NCI-H345 treated with DMSO at 0.1 percent for 48 hours (cell line): Measurements from ENCODE around the gene MUC6.
"Not testable (repeated sequence)": the region's sequence is repeated elsewhere in the genome, so short reads cannot be mapped to it uniquely, and the experiment has no call there.

Experiments
- DNase-seq: peaks from one replicate; lab custom pipeline; 2025; ENCODE audit not compliant: unreplicated experiment; lab: John Stamatoyannopoulos, UW

The MUC6 gene

DNA sequence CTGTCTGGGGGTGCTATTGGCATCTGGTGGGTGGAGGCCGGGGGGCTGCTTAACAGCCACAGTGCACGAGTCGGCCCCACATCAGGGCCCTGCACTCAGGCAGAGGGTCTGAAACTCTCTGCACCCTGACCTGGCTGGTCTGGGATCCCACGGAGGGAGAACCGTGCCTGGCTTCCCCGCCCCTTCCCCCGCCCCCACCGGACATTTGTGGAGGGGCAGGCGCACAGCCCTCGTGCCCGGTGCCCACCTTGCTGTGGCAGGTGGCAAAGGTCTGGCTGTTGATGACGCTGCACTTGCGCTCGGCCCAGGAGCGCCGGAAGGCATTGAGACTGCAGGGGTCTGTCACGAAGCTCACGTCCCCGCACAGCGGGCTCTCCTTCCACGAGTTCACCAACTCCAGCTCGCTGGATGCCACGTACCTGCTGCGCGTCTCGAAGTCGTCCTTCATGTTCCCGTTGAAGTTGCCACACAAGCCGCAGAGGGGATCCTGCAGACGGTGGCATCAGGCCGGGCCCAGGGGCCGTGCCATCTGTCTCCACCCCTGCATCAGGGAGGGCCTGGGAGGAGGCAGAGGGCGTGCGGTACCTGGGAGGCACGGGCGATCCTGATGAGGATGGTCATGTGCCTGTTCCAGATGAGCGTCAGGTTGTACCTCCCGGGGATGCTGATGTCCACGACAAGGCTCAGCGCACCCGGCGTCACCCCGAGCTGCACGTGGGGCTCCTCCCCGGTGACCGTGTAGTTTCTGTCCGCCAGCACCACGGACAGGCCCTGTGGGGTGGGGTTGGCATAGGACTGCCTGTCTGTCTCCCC lies 11.7 kb downstream of the MUC6 start:
- no peak for DNase-seq

DNA sequence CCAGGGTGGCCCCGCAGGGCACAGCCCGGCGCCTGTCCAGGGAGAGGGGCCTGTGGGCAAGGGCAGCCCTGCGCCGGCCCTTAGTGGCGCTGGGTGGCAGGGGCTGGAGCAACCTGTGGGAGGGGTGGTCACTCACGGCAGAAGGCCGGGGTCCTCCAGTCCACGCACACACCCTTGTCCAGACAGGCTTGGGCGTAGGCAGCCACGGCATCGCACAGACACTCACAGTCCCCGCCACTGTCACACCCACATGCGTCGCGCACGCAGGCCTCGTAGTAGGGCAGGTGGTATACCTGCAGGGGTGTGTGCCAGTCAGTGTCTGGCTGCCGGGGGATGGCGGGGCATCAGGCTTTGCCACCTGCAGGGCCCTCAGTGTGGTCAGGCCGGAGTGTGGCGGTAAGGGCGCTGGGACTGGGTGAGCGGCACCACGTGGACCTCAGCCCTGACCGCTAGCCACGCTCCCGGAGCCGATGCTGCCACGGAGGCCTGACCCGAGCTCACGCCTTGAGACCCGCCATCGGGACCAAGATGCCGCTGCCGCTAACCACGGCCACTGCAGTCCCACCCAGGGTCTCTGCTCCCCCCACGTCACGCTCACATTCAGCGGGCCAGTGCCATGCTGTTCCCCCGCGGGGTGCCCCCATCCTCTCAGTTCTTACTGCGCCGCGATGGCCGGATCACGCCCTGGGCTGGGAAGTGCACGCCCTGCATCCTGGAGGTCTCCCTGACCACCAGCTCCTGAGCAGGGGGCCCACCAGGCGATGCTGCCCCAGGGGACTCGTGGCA lies 12.5 kb downstream of the MUC6 start:
- DNase-seq, result no peak

DNA sequence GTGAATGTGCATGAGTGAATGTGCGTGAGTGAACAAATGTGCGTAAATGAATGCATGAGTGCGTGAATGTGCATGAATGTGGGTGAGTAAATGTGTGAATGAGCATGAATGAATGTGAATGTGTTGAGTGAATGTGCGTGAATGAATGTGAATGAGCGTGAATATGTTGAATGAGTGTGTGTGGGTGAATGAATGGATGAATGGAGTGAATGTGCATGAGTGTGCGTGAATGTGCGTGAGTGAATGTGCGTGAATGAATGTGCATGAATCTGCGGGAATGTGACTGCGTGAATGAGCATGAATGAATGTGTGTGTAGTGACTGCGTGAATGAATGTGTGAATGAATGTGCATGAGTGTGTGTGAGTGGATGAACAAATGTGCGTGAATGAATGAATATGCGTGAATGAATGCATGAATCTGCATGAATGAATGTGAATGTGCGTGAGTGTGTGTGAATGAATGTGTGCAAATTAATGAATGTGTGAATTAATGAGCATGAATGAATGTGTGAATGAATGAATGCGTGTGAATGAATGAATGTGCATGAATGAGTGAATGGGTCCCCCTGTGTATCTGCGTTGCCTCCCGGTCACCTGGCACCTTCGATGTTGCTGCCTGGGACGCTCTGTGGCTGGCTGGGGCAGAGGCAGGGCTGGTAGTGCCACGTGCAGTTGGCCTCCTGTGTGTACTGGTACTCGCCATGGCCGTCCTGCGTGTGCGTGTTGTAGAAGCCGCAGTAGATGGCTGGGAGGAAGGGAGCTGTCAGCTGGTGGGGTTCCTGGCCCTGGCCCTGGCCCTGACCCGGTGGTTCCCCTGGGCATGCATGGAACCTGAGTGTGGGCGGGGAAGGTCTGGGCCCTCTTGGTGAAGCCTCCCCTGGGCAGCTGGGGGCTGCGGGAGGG lies 13.4 kb downstream of the MUC6 start:
- no peak for DNase-seq

DNA sequence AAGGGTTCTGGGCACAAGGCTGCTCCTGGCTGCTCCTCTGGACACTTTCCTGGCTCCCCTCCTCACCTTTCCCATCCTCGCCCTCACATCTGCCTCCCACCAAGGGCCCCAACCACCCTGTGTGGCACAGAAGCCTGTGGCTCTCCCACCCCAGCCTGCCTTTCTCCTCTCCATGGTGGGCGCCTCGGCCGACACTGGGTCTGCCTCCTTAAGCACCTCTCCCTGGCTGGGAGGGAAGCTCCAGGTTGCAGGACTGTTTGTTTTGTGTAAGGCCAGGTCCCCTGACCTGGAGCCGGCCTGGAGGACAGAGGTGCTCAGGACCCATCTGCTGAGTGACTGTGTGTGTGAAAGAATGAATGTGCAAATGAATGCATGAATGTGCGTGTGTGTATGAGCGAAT lies 14.1 kb downstream of the MUC6 start:
- DNase-seq, result no peak

DNA sequence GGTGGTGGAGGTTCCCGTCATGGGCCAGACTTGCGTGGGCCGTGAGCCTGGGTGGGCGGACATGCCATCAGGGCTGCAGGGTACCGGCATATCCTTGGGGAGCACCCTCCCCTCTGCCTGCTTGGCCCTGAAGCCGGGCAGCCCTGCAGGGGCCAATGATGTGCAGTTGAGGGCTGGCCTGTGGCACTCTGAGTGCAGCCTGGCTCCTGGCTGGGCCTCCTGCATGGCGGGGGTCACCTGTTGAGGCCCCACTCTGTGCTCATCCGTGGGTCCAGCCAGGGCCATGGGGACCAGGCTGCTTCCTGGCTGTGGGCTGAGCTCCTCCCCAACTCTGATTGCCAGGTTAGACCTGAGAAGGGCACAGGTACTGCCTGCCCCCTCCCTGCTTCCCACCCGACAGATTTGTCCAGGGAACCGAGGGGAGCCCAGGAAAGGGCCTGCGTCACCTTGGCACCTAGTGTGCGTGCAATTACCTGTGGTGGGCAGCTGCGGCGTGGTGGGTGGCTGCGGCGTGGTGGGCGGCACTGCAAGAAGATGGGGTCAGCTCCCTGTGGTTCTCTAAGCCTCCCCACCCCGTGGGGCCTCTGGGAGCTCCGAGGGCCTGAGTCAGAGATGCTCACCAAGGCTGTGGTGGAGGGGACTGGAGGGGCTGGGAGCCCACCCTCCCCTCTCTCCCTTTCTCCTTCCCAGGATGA lies 16.2 kb downstream of the MUC6 start:
- DNase-seq, result no peak

DNA sequence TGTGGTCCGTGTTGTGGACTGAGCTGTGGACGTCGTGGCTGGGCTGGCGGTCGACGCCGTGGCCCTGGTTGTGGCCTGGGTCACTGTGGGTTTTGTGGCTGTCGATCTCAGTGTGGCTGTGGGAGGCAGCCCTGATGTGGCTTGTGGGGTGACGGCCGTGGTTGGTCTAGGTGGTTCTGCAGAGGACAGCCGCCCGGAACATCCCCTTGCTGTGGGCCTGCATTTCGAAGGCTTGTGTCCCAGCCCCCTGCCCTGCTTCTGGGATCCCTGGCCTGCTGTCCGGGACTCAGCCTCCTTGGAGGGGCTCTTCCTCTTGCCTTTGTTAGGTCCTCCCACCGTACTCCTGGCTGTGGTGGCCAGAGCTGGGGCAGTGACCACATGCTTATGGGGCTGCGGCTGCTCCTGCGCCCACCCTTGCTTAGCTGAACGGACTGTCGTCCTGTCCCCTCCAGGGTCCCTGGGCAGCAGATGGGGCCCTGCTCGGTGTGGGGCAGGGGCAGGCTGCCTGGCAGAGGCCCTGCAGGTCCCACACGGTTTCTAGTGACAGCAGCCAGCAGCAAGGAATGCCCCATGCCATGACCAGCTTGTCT lies 17.1 kb downstream of the MUC6 start:
- DNase-seq, result no peak

DNA sequence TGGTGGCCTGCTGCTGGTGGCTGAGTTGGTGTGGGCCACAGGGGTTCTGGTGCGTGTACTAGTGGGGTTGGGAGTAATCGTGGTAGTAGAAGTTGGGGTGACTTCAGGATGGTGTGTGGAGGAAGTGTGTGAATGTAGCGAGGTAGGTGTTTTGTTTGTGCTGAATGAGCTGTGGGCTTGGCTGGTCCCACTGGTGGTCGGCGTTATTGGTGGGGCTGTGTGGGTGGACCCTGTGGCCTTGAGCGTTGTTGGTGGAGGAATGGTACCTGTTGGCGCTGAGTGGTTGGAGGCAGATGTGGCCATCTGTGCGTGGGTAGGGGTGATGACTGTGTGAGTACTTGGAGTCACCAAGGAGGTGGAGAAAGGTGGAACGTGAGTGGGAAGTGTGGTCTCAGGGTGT lies 18.4 kb downstream of the MUC6 start:
- DNase-seq, result no peak

DNA sequence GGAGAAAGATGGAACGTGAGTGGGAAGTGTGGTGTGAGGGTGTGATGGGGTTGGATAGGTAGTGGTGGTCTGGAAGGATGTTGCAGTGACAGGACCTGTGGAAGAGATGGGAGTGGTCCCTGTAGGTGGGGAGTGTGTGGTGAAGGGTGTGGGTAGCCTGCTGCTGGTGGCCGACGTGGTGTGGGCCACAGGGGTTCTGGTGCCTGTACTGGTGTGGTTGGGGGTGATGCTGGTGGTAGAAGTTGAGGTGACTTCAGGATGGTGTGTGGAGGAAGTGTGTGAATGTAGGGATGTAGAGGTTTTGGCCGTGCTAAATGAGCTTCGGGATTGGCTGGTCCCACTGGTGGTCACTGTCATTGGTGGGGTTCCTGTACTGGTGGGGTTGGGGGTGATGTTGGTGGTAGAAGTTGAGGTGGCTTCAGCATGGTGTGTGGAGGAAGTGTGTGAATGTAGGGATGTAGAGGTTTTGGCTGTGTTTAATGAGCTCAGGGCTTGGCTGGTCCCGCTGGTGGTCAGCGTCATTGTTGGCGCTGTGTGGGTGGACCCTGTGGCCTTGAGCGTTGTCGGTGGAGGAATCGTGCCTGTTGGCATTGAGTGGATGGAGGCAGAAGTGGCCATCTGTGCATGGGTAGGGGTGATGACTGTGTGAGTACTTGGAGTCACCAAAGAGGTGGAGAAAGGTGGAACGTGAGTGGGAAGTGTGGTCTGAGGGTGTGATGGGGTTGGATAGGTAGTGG lies 19.1 kb downstream of the MUC6 start:
- no peak for DNase-seq

DNA sequence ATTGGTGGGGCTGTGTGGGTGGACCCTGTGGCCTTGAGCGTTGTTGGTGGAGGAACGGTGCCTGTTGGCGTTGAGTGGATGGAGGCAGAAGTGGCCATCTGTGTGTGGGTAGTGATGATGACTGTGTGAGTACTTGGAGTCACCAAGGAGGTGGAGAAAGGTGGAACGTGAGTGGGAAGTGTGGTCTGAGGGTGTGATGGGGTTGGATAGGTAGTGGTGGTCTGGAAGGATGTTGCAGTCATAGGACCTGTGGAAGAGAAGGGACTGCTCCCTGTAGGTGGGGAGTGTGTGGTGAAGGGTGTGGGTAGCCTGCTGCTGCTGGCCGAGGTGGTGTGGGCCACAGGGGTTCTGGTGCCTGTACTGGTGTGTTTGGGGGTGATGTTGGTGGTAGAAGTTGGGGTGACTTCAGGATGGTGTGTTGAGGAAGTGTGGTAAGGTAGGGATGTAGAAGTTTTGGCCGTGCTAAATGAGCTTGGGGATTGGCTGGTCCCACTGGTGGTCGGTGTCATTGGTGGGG lies 19.9 kb downstream of the MUC6 start:
- not testable (repeated sequence) for DNase-seq

DNA sequence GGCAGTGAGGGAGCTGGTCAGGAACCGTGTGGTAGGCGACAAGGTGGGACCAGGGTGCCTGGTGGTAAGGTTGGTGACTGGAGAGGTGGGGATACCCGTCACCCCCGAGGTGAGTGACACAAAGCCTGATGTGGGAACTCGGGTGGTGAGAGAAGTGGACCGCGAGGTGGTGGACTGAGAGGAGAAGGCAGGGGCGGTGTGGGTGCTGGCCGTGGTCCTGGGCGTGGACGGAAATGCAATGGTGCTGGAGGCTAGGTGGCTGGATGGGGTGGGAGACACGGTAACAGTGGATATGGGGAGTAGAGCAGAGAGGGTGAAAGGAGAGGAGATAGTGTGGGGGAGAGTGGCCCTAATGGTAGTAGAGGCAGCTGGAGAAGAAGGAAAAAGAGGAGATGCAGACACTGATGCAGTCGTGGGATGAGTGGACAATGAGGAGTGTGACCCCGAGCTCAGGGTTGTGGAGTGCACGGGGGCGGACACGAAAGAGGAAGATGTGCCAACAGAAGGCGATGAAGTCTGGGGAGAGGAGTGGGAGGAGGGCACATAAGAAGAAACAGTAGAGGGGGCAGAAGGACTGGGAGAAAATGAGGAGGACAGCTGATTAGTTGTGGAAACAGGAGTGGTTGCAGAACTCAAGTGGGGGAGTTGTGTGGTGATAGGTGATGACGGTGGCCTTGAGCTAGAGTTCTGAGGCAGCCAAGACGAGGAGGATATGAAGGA lies 20.5 kb downstream of the MUC6 start:
- DNase-seq, result no peak

DNA sequence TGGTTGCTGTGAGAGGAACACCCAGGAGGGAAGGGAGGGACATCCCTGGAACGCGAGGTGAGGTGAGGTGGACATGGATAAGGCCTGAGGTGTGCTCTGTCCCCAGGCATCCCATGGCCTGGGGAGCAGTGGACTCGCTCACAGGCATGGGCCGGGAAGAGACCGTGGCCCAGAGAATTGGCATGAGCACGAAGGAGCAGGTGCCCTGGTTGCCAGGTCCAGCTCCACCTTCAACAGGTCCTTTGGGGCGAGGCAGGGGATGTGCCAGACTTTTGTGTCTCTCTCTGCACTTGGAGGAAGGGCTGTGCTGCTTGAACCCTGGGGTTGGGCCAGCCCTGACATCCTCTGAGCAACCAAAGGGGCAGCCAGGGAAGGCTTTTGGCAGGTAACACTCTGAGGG lies 21.5 kb downstream of the MUC6 start:
- DNase-seq, result no peak

DNA sequence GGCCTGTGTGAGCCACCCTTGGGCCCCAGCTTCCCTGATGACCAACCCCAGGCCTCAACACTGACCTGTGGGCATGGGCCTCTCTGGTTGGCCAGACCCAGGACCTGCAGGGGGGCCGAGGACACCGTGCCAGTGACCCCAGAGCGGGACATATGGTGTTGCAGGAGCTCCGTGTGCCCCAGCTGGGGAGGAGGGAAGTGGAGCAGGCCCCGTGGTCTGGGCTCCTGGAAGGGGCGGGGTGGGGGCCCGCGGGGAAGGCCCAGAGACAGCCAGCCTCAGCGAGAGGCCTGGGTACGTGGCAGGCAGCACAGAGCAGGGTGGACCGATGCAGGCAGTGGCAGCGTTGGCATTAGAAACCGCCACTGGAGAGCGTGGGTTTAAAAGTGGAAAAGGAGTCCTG lies 22.2 kb downstream of the MUC6 start:
- no peak for DNase-seq

DNA sequence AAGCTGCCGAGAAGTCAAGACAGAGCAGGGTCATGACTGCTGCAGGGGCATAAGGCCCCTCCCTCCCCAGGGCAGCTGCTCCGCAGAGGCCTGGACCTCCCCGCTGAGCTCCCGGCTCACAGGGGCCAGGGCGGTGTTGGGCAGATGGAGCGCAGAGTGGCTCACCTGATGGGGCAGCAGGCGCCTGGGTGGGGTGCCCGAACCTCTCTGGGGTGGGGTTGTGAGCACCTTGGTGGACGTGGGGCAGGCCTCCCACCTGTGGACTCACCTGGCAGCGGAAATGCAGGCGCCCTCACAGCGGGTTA lies 22.9 kb downstream of the MUC6 start:
- no peak for DNase-seq

DNA sequence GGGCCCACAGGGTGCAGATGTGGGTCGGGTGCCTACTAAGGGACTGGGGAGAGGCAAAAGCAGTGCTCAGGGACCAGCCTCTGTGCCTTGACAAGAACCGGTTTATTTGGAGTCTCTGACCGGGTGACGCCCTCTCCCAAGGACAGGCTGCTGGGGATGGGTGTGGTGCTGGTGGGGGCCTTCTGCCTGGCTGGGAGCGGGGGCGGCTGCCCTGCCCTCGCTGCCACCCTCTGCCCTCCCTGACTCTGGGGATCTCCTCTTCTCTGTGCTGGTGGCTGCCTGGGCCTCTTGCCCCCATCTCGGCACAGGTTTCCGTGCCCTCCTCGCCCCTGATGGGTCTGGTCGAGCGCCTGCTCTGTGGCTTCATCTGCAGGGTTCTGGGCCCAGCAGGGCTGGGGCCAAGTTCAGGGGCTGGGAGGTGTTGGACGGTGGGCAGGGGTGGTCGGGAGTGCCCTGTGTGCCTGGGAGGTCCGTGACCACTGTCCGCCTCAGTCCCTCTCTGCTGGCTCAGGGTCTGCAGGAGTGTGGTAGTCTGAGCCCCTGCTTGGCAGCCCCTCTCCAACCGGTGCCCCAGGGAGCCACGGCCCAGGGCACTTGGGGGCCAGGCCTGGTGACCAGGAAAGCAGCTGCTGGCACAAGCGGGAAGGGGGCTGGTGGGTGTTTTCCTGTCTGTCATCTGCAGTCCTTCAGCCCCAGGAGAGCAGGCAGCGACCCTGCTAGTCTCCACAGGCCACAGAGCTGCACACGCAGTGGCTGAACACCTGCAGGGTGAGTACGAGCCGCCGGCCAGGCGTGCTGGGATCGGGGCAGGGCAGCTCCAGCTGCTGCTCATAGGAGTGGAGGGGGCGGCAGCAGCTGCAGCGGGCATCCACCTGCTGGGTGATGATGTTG lies 23.5 kb downstream of the MUC6 start:
- peak; percentile 88 for DNase-seq

DNA sequence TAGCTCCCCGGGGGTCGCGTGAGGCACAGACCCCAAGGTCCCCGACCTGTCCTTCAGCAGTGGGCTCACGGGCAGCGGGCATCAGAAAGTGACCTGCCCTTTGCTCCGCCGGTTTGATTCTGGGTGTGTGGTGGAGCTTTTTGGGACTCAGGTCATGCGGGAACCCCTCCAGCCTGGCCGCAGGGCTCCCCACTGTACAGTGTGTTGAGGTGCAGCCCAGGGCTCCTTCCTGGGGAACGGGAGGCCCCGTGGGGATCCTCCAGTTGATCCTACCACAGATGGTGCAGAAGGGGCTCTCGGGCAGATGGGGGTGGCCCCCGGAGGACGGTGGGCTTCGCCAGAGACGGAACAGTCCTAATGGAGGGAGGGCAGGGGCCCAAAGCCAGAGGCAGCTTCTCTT lies 24.2 kb downstream of the MUC6 start:
- DNase-seq, result no peak

DNA sequence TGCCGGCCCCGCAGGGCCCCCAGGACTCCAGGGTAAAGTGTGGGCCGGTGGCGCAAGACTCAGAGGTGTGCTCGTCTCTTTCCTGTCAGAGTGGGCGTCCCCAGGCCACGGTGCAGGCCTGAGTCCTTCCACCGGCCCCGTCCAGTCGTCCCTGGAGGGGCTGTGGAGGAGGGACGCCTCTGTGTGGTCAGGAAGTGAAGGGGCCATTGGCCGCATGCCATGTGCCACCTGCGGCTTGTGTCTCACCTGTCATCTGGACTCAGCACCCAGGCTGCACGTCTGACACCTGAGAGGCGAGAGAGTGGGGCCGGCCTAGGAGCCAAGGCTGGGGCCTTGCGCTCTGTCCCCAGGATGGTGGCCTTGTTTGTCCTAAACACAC lies 25.2 kb downstream of the MUC6 start:
- DNase-seq, result no peak

DNA sequence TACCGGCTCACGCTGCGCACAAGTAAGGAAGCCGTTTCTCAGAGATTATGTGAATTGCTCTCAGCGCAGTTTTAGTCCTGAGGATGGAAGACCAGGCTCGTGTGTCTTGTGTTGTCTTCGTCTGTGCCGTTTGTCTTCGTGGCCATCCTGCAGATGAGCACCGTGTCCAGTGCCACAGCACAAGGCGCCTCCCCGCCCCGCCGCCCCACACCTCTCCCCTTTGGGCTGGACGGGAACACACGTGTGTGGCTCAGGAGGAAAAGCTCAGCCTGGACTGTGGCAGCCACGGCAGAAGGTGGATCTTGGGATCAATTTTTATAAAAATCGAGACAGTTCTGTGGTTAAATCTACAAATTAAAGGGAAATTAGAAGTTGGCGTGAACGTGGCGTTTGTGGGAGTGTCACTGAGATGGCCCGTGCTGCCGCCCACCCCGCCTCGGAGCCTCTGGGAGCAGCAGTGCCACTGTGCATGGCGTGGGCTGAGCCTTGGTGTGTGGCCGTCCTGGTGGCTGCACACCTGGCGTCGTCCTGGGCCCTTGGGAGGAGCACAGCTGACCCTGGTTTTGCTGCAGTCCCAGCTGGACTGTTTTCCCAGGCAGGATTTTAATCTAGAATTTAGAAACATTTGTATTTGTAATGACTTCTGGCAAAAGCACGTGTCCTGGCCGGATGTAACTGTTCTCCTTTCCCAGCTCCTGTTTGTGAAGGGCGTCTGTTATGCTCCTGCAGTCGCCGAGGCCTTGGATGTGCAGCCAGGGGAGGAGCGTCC lies 25.8 kb downstream of the MUC6 start:
- no peak for DNase-seq
